ENCODE measurements around the gene SLC24A3. TPM values are rescaled to one million over a fixed set of nuclear protein-coding genes. Genes with fewer than 3 reads are reported as not detected.

SLC24A3 gene
- total and polyA plus RNA-seq, 2 of the 13 experiments (the other 11 are each of a cell fraction or from before 2014, with no cell fraction given) = not detected

- TF ChIP-seq ZNF749 (CRISPR knock-in tag; IDR thresholded peaks at IDR 0.05; ENCODE audit: borderline replicate concordance) = no peak
- TF ChIP-seq SETDB1 (CRISPR knock-in tag; IDR thresholded peaks at IDR 0.05; ENCODE audit: borderline replicate concordance) = no peak
- no peak for TF ChIP-seq ZNF572 (CRISPR knock-in tag; IDR thresholded peaks at IDR 0.05)
- no peak for TF ChIP-seq AKNA (CRISPR knock-in tag; IDR thresholded peaks at IDR 0.05; ENCODE audit: borderline replicate concordance)
- no peak for TF ChIP-seq ZBTB43 (CRISPR knock-in tag; conservative IDR thresholded peaks at IDR 0.05)
Observed at GRCh38 chr20:19682249-19682648, 469.8 kb downstream of the SLC24A3 start (continued).

GRCh38 chr20:19683188-19683587, 470.7 kb downstream of the SLC24A3 start:
- H3K27ac ChIP-seq (ENCODE audit: extremely low read length, insufficient read depth, low read length) = no peak overlapping the region
- no peak overlapping the region for H3K4me2 ChIP-seq (ENCODE audit: low read depth, low read length)
- H3K79me2 ChIP-seq (ENCODE audit: insufficient read depth, low read length) = no peaks in the 10 kb centered on the region
- no TSS peak for BruUV-seq (replicated peaks)
- no peak for FAIRE-seq
- no peak overlapping the region for H3K4me3 ChIP-seq (replicated peaks in 1 of 3; ENCODE audit: insufficient read depth in 1 of 3, low read depth in 2 of 3, low read length in 3 of 3)
- TF ChIP-seq U2AF1 (optimal IDR thresholded peaks at IDR 0.05; ENCODE audit: low read depth, low read length) (no peak), ATRX (CRISPR knock-in tag; IDR thresholded peaks at IDR 0.05; ENCODE audit: borderline replicate concordance) (no peak), ZNF333 (CRISPR knock-in tag; IDR thresholded peaks at IDR 0.05; ENCODE audit: borderline replicate concordance) (no peak), HNF1B (CRISPR knock-in tag; IDR thresholded peaks at IDR 0.05) (no peak), THAP7 (CRISPR knock-in tag; IDR thresholded peaks at IDR 0.05) (no peak)
- no peaks in the 10 kb centered on the region for H4K20me1 ChIP-seq (ENCODE audit: insufficient read depth, low read length)
- H3K9ac ChIP-seq (ENCODE audit: insufficient read depth, low read depth, low read length) = no peak overlapping the region
- no peak for DNase-seq (ENCODE audit: low spot score)
- H3K27me3 ChIP-seq (ENCODE audit: control insufficient read depth in 1 of 2, insufficient read depth in 2 of 2, low read length in 2 of 2) = peaks cover 0 to 3% of the 10 kb centered on the region in 2 experiments; a peak in 1 of 5 replicates
- no peak for ATAC-seq
- H3K4me1 ChIP-seq (ENCODE audit: insufficient read depth, low read length) = no peaks in the 10 kb centered on the region
- no peaks in the 10 kb centered on the region for H3K36me3 ChIP-seq (replicated peaks in 1 of 2; ENCODE audit: control insufficient read depth in 1 of 2, insufficient read depth in 2 of 2, low read length in 2 of 2)
- WGBS (ENCODE audit: low lambda C conversion rate) = 11% methylated on average over 3 of the region's 3 CpGs
- ChIA-PET POLR2A (no interaction called here), CTCF (ENCODE audit: low intra/inter-chr PET ratio, low total read pairs) (no interaction called here)
- in situ Hi-C loops (cut with HindIII; ENCODE audit: extremely low pct_ligation_motif_present, low pct_unique_long_range_greater_than_20kb) = no loop called here
- 0 out of 2 replicates have a peak, but pooled peaks cover 13% of the 10 kb centered on the region for H3K9me3 ChIP-seq (ENCODE audit: low read length)
- no peak overlapping the region for H2AFZ ChIP-seq (ENCODE audit: low read length)
- intact Hi-C loops (cut with micrococcal nuclease; ENCODE audit: unreplicated experiment) = no loop called here
